Fibroblast of peridontal ligament (primary cell): ENCODE data around the gene SH3BP4.

Source experiments
- DNase-seq: peaks from one replicate; pipeline ENCODE4 v3.0.0-alpha.2; 2010; ENCODE audit errors: extremely low read depth

The SH3BP4 gene

DNA sequence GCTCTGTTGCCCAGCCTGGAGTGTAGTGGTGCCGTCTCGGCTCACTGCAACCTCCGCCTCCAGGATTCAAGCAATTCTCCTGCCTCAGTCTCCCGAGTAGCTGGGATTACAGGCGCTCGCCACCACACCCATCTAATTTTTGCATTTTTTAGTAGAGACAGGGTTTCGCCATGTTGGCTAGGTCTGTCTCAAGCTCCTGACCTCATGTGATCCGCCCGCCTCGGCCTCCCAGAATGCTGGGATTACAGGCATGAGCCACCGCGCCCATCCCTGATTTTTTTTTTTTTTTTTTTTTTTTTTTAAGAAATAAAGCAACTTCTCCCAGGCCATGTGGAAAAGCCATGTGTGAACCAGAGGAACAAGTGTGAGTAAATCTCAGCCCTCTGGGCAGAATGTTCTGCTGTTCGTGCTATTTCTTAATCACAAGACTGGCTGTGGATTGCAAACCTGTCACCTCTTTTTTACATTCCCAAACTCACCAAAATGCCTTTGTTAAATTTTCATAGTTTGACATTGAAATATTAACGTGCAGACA lies 6.4 kb upstream of the SH3BP4 start:
- no peak for DNase-seq

DNA sequence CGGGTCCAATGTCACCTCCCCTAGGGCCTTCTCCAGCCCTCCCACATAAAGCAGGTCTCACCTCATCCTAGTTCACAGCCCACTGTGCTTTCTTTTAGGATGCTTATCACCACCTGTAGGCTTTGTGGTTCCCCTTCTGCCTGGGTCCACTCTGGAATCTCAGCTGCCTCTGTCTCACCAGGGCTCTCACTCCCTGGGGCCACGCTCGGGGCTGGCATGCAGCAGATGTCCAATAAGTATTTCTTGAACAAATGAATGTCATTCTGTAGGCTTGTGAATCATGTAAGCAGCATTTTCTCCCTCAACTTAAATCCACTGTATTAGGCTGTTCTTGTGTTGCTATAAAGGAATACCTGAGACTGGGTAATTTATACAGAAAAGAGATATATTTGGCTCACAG lies 4.3 kb upstream of the SH3BP4 start:
- DNase-seq, result no peak

DNA sequence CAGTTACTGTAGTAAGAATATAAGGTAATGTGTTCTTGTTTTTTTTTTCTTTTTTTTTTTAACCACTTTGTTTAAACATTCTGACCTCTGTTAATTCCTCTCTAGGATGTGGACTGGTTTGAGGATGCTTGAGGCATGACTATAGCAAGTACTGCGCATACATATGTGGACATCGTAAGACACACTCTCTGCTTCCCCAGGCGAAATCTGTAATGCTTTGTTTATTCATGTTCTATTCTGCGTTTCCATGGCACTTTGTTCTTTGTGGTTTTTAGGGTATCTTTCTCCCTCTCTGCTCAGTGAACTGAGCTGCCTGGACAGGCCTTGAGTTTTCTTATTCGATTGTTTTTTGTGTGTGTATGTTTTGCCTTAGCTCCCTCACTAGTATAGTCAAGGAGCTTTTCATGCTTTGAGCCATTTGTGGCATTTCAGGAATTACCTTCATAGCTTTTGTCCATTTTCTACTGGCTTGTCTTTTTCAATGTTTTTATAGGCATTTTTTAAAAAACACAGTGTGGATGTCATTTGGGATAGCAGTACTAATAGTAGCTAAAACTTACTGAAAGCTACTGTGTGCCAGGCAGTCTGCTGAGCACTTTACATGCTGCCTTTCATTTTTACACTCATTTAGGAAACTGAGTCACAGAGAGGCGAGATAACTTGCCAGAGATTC lies 1.9 kb upstream of the SH3BP4 start:
- peak; percentile 100 for DNase-seq

DNA sequence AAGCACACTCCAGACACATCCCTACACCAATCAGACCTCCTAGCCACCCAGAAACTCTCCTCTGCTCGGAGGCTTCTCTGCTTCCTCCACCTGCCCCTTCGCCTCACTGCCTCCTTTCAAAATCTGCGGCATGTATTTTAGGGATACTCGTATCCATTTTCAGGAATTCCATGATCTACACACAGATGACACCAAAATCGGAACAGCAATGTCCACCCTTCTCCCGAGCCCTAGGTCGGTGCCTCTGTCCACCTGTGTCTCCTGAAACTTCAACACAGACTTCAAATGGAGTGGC lies 1.4 kb upstream of the SH3BP4 start:
- no peak for DNase-seq

DNA sequence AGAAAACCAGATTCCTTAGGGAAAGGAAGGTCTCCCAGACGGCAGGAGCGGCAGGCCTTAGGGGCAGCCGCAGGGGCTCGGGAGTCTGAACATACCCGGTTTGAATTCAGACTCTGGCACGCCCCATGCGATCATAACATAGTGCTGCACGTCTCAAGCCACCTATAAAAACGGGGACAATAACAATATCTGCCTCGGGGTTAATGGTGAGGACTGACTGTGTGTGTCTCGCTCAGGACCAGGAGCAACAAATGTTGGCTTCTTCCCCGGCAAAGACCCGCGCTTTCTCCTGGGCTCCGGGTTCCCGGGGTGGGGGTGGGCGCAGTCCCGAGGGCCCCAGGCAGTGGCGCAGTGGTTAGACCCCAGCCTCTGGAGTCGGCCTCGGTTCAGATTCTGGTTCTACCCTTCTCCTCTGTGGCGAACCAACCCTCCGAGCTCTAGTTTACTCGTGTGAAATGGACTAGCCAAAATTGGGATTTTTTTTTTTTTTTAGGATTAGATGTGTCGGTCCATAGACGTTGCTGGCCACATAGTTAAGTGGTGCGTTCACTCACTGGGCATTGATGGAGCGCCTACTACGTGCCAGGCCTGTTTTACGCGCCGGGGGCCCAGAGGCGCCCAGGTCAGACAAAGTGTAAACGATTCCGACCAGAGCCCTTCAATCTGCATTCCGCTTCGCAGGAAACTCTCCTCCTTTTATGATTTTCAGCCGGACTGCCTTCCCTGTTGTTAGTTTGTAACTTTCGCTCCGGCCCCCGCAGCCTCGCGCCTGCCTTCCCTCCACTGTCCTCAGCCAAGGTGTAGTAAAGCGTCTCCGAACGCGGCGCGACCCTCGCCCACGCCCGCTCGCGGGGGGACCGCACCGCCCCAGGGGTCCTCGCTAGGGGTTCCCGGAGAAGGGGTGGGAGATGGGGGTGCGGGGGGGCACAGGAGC lies 820 bp upstream of the SH3BP4 start:
- DNase-seq, result peak; percentile 65

DNA sequence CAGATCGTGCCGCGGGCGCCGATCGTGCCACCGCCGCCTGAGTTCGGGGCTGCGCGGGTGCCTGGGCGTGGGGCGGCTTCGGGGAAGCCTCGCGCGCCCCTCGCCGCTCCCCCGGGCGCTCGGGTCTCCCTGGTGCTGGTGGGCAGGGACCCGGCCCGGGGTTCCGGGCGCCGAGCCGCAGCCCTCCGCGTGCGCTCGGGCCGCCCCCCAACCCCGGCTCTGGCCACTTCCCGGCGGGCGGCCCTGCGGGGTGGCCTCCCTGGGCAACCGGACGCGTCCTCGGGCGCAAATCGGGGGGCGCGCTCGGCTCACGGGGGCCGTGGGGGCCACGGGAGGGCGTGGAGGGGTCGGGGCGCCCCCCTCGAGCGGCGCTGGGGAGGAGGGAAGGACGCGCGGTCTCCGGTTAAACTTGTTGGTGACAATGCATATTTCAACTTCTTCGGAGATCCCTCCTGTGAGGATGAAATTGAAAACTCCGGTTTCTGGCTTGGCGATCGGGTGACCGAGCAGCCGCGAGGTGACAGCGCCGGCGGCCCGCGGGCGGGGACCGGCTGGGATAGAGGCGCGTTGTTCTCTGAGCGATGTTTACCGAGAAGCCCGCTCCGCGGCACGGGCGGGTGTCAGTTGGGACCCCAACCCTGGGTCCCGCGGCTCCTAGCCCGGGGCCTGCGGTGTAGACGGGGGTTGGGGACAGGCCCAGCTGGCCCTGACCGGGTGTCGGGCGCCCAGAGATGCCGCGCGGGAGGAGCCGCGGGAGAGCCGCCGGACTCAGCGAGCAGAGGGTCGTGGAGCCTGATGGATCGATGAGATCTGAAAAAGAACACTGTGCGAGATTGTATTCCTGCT lies 676 bp downstream of the SH3BP4 start:
- DNase-seq, result peak; percentile 19

DNA sequence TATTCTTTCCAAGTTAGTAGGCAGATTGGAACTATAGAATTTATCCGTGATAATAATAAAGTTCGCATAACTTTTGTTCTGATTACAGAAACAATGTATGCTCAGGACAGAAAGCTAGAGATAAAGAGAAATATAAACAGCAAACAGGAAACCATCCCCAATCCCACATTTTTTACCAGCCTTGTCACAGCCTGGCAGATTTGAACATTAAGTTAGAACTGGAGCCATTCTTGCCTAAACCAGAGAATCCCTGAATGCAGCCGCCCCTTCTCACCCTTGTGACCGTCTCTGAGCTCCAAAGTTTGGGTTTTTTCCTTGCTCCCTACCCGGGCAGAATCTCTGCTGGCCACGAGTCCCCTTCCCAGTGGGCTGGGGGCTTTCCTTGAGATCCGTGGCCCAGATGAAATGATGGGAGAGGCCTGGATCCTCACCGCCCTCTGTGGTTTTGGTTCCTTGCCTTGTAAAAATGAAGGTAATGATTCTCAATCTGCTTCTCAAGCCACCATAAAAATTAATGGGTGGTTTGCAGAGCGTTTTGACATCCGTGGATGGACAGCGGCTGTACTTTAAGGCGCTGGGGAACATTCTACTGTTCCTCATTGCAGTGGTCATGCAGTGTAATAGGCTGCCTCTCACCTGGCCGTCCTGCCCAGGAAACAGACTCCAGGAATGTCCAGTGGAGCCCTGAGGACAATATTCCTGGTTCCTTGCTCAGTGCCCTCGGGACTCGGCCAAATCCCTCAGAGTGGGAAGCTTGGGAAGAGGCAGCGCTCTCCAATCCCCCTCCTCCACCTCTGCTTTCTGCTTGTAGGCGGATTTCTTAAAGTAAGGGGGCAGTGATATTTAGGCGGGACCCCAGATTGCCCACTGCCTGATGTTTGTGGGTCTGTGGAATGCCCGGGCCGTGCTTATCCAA lies 1.6 kb downstream of the SH3BP4 start:
- DNase-seq, result peak; percentile 54

DNA sequence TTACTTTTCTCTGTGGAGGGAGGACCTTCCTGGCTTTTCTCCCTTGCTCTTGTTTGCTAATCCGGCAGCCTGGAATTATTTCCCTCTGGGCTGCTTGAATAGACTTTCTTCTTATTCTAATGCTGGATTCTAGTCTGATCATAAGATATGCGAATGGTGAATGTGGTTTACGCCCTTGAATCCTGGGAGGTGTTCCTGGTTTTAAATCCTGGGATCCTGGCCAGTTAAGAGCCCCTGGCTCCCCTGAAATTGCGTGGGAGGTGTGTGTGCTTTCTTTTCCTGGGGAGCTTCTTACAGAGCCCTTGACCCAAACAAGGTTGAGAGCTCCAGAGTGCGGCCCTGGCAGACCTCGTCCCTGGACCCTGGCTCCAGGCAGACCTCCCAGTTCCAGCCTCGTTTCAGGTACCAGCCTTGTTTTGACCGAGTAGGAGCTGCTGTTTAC lies 2.8 kb downstream of the SH3BP4 start:
- DNase-seq, result peak; percentile 39

DNA sequence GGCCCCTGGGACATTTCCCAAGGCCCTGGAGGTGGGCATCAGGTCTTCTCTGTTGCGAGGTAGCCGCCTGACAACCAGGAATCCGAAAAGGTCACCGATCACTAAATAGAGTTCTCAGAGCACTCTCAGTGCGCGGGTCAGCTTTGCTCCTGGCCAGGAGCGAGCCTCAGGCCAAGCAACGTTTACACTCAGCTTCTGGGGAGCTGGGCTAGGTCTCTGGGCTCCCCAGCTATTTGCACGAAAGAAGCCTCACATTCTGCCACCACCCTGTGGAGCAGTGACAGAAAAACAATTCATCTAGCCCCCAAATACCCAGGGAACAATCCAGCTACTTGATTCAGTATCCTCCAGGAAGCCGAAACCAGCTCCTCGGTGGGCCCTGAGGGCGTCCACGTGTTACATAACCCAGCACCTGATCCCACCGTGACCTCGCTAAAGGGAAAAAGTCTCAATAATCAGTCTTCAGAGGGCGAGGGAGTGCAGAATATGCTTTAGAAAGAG lies 3.3 kb downstream of the SH3BP4 start:
- no peak for DNase-seq

DNA sequence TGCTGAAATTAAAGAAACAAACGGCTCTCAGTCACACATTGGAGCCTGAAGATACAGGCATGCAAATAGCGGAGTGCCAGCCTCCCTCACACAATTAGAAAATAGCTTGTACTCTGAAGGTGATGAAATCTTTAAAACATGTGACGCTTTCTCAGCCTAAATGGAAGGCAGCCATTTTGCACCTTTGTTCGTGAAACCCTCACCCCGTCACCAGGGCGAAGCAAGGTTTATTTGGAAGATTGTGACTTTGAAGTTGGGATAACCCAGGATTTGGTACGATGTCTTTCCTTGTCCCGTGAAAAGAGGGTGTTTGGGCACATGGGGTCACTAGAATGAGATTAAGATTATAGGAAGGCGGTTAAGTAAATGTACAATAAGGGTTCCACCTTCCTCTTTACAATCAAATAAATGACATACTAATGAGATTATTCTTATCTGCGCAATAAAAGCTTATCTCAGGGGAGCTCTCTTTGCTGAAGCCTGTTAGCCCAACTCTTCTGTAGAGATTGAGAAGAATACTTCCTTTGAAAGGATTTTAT lies 4.2 kb downstream of the SH3BP4 start:
- DNase-seq, result no peak

DNA sequence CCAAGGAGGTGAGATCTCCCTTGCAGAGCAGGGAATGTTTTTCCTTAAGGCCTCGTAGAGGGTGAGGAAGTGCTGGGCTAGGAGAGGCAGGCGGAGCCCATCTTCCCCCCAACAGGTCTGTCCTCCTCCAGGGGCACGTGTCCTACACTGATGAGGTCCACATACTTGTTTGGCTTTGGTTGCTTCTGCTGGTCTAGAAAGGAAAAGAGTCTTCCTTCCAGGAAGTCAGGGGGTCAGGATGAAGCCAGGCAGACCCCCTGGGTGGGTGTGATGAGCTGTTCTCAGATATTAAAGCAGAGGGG lies 6.0 kb downstream of the SH3BP4 start:
- DNase-seq, result no peak

DNA sequence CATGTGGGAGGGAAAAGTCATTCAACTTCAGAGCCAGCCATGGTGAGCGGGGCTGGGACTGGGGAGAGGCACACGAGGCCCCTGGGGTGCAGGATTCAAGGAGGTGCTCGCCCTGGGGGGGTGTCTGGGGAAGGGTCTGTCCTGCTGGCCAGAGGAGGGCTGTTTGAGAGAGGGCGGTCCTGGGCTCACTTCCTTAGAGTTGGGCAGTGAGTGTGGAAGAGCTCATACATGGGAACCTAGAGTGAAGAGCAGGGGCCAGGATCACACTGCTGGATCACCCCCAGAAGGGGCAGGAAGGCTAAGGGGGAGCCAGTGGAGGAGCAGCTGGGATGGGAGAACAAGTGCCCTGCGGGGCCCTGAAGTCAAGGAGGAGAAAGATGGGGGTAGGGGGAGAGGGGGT lies 6.5 kb downstream of the SH3BP4 start:
- no peak for DNase-seq

DNA sequence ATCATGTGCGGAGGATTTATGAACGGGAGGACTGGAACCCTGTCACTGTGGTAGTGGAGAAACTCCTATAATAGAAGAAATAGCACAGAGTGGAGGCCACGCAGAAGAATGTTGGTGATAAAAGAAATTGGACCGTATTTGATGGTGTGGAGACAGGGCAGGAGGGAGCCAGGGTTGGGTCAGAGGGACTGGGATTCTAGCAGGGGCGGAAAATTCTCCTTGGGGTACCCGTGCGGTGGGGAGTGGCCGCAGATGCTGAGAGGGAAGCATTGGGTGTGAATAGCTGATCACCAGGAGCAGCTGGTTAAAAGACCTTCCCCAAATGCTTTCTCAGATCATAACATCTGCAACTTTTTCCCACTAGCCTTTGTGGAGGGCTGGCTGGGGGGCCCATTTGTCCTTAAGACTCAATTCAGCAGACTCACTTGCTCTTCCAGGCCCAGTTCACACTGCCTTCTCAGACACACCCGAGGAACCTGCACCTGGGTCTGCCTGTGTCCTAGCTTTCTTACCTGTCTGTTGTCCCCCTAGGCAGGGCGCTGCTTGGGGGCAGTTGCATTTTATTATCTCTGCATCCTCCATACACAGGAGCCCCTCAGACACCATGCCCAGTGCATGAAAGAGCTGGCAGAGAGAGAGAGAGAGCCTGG lies 7.1 kb downstream of the SH3BP4 start:
- DNase-seq, result no peak

DNA sequence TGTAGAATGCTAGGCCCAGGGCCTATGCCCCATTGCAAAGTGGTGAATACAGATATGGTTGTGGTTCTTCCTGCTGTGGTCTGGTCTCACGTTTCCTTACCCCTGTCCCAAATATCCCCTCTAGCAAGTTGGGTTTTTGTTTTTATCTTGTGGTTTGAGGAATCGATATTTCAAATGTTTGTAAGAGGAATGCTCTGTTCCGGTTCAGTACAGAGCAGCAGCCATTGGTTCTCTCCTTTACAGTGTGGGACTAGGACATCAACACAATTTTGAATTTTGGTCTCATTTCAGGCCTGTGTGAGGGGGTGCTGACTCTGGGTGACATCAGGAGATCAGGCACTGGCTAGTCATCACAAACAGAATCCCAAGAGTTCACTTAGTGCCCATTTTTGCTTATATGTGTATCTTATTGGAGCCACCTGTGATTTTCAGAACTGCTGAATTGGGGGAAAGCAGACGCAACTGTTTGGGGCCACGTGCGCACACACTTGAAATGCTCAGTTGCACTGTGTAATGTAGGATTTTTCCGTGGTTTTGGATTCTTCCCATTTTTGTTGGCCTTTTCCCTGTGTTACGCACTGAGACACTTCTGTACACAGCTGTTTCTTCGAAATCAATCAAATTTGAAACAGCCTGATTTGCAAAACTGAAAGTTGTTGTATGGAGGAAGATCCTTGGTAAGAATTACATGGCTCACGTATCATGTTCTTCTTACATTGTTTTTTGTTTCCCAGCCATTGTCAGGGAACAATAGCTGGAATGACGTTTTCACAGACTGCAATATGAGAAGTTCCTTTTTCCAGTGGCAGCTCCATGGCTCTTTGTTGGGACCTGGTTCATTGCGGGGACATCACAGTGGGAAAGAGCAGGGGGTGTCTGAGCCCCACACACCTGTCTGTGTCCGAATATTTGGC lies 8.6 kb downstream of the SH3BP4 start:
- DNase-seq, result peak; percentile 74

DNA sequence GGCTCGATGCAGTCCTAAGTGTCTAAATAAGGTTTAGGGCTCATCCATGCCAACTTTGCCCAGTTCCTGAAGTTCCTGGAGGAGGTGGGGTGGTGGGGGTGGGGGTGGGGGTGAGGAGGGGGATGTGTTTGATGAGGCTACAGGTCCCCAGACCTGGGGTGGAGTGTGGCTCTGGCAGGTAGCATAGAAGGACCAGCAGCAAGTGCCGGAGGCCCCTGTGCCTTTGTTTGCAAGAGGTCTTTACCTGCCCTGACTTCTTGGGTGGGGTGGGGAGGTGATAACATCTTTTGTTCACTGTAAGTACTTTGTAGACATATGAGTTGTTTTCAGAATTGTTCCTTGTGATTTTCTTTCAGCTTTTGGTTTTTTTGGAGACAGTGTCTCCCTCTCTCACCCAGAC lies 10.0 kb downstream of the SH3BP4 start:
- no peak for DNase-seq

DNA sequence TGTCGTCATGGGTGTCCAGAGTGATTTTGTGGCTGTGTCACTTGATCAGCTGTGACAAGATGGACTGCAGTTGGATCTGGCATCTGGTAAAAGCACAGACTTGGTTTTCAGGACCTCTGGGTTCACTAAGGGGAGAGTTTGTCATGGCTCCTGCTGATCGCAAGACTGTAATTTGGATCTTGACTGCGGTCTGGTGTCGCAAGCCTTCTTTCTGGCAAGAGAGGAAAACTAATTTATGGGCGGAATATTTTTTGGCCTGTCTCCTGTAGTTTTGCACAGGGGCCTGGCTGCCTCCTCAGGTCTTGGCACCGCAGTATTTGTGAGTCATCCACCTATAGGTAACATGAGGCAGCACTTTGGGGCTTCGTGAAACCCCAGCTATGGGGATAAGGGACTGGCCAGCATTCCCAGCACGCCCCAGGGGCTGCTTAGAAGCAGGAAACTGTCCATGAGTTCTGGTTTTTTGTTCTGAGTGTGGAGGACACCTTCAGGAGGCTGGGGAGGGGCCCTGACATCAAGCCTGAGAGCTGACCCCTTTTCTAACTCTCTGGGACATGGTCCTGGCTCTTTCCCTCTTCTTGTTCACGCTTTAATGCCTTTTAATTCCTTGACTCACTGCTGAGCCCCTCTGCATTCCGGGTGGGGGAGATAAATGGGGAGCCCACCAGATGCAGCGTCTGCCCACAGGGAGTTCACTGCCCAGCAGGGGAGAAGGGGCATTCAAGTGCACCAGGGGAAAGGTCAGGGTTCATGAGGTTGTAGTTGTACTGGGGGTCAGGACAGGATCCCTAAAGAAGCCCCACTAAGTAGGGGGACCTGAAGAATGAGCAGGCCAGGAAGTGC lies 12.2 kb downstream of the SH3BP4 start:
- peak; percentile 69 for DNase-seq

DNA sequence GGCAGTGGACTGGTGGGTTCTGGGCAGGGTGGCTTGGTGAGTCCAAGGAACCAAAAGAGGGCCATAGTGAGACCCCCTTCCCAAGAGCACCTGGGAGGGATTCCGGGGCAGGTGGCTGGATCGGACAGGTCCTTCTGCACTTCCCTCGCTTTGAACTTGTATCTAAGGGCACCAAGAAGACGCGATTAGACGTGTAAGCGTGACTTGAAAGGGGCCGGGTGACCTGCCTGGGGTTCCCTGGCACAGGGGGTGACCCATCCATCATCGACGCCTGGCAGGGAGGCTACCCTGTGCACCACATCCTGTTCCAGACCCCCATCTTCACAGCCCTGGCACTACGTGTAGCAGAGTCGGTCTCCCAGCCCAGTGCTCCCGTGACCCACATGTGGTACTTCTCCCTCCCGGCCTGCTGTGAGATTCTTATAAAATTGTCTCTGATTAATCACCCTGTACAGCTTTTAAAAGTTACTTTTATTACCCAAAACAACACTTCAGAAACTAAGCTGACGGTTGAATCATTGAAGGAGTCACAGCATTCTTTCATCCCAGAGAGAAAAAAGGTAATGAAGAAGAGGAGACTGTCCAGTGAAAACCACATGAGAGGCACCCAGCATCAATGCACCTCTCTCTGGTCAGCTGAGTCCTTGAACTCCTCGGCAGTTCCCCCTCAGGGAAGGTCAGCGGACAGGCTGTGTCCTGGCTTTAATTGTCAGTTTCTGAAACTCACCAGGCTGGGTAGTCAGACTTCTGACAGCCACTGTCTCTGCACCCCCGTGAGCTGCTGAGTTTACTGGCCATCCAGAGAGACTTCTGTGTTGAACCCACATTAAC lies 13.0 kb downstream of the SH3BP4 start:
- no peak for DNase-seq
